GM18517 (cell line): ENCODE results near the gene MDP1.
"Not testable (repeated sequence)": the region's sequence is repeated elsewhere in the genome, so short reads cannot be mapped to it uniquely, and the experiment has no call there.

Experiments used
- ATAC-seq: cut with Tn5 transposase; IDR thresholded peaks from one replicate; pipeline ENCODE4 v1.9.1; 2021; ENCODE audit warnings: mild to moderate bottlenecking, moderate library complexity; ENCODE audit not compliant: unreplicated experiment

Gene MDP1

GRCh38 chr14:24251880-24252288 lies 36.0 kb upstream of the MDP1 start:
- ATAC-seq: no peak

- no peak for ATAC-seq
These were observed 34.5 kb upstream of the MDP1 start for GRCh38 chr14:24250354-24250753.

DNA sequence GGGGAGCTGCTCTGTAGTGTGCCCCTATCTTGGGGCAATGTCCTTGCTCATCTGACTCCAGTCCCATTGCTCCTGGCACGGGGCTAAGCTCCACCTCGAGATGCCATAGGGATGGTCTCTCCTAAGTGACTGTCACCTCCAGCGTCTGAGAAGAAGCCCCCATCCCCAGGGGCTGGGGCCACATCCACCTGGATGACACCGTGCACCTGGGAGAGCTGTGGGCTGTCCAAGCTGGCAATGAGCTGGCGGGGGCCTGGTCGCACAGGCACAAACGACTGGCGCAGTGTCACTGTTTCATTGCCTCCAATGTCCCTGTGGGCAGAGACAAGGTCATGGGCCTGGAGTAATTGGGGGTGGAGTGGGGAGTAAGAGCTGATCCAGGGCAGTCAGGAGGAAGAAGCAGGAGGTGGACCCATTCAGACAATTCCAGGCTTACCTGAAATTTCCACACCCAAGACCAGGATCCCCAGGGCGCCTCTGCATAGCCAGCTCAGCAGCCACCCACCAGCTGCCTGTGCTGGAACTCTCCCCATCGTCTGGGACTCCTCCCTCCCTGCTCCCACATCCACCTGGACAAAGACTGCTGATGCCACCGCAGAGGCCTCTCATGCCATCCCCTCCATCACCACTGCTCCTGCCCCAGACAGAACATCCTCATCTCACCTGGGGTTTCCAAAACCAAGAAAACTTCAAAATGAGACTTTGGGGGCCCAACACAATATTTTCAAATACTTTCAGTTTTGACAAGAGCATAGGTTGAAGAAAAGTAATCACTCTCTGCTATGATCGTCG lies 33.6 kb upstream of the MDP1 start:
- no peak for ATAC-seq

DNA sequence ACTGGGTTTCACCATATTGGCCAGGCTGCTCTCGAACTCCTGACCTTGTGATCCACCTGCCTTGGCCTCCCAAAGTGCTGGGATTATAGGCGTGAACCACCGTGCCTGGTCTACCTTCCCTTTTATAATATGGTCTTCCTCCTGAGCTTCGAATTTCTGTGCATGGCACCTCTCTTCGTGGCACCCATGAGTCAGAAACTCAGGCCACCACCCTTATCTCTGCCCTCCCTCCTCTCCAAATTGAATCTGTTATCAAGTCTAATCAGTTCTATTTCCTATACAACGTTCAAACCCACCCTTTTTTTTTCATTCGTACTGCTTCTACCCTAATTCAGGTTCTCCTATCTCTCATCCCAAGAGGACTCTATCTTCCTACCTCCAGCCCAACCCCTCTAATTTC lies 31.6 kb upstream of the MDP1 start:
- no peak for ATAC-seq

DNA sequence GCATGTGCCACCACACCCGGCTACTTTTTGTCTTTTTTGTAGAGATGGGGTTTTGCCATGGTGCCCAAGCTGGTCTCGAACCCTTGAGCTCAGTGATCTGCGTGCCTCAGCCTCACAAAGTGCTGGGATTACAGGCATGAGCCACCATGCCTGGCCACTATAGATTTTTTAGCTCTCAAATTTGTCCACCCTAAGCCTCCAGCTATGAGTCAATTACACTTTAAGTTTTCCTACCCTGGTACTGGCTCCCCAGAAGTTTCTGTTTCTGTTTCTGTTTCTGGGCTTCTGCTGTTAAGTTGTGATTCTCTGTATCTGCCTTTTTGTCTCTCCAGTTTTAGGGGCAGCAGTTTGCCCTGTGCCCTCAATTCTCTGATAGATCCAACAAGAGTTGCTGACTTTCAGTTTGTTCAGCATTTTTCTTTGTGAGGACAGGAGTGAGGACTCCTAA lies 30.9 kb upstream of the MDP1 start:
- no peak for ATAC-seq

- not testable (repeated sequence) for ATAC-seq
These were observed 29.5 kb upstream of the MDP1 start for GRCh38 chr14:24245350-24245749.

- no peak for ATAC-seq
These were observed 27.5 kb upstream of the MDP1 start for GRCh38 chr14:24243336-24243836.

DNA sequence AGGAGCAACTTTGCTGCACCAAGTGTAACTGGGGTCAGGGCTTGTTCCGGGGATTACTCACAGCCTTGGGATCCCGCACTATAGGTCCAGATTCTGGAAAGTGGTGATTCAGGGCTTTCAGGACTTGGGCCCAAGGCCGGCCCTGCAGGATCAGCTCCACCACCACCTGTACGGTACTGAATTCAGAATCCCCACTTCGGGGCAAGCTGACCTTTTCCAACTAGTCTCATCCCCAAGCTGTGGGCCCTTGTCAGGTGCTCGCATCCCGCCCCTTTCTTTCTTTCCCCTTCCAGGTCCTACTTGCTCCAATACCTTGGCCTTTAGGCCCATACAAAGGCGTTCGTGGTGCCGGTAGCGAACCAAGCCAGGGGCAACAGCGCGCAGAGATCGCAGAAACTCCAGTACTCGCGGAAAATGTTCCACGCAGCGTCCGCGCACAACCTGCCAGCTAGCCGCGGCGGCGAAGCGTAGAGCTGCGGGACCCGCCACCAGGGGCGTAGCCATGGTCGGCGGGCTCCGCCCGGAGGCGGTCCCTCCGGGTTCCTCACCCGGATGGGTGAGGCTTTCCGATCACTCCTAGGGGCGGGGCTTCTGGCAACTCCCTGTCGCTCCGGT lies 26.1 kb upstream of the MDP1 start:
- ATAC-seq: peak; percentile 63

DNA sequence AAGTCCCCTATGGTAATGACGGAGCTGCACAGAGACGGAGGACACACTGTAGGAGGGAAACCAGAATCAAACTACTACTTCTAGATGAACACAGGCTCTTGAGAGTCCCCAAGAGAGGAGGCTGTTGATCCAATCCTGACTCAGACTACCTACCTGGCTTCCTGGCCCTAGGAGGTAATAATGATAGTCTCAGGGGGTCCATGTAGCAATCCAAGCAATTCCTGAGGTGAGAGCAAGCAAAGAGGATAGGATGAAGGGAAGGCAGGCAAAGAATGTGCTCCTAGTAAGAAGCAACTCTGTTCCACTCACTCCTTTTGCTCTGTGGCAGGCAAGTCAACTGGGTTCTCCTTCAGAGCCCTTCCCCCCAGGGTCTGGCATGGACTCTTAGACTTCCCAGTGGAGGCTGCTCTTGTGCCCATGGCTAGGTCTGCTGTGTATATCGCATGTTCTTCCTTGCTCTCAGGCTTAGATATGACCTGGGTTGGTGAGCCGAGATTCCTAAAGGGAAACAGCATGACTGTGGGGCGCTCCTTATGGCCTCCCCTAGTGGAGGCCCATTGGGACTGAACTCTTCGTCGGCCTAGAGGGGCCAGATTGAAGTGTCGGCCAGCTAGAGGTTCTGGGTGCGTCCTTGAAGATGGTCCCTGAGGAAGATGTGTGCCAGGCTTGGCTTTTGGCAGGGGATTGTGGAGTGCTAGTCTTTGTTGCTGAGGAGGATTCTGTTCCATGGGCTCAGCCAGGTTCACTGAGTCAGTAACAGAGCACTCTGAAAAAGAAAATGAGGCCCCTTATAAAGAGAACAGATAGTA lies 24.4 kb upstream of the MDP1 start:
- ATAC-seq: no peak

DNA sequence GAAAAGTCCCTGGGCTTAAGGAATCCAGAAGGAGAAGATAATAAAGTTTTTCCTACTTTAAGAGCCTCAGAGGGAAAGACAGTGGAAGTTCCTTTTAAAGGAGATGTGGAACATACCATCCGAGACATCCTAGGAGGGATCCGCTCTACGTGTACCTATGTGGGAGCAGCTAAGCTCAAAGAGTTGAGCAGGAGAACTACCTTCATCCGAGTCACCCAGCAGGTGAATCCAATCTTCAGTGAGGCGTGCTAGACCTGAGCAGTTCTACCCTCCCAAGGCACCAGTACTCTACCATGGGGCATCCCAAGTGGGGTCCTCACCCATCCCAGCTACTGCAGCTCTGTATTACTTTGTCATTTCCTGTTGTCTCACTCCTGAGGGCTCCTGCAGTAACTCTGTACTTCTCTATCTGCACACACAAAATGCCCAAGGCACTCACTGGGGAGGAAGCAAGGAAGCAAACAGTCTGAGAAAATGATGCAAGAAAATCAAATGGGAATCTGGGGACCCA lies 22.7 kb upstream of the MDP1 start:
- no peak for ATAC-seq

GRCh38 chr14:24238123-24238522 lies 22.3 kb upstream of the MDP1 start:
- no peak for ATAC-seq

DNA sequence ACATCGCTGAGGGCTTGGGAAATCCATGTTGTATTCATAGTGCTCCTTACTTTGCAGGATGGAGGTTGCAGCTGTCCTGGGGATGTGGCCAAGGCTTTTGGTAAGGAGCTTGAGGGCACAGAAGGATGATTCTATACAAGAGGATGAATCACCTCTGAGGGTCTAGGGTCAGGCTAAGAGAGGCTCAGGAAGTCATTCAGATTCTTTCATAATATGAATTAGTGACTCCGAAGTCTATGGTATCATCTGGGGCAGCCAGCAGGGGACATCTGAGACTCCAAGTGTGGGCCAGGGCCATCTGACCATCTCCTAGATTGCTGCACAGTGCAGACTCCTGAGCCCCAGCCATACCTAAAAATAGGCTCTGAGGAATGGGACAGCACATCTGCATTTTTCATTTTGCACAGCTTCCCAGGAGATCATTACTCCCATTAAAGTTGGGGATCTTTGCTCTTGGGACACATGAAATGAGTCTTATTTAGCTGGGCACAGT lies 21.6 kb upstream of the MDP1 start:
- ATAC-seq: no peak

DNA sequence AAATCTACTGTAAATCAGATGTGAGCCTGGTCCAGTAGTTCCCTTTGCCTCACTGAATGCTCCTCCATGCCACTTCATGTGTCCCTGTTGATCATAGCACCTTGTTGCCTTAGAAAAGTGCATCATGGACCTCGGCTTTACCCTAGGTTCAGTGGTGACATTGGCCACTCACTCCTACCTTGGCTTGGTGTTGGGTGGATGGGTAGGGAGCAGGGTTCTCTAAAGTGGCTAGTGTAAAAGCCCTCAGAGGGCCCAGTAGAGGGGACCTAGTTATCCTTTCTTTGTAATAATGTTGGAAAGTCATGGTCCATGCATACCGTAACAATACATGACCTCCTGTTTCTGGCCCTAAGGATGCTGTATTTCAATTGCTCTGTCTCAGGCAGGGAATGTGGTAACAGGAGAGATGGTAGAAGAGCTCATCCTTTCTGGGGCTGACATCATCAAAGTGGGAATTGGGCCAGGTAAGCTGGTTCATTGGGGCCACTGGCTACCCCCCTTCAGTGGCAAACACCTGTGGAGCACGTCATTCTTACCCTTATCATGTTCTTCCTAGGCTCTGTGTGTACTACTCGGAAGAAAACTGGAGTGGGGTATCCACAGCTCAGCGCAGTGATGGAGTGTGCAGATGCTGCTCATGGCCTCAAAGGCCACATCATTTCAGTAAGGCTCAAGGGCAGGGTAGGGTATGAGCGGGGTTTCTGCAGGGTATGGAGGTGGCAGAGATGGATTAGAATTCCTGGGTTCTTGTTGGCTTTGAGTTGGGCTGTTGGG lies 21.0 kb upstream of the MDP1 start:
- ATAC-seq: no peak

DNA sequence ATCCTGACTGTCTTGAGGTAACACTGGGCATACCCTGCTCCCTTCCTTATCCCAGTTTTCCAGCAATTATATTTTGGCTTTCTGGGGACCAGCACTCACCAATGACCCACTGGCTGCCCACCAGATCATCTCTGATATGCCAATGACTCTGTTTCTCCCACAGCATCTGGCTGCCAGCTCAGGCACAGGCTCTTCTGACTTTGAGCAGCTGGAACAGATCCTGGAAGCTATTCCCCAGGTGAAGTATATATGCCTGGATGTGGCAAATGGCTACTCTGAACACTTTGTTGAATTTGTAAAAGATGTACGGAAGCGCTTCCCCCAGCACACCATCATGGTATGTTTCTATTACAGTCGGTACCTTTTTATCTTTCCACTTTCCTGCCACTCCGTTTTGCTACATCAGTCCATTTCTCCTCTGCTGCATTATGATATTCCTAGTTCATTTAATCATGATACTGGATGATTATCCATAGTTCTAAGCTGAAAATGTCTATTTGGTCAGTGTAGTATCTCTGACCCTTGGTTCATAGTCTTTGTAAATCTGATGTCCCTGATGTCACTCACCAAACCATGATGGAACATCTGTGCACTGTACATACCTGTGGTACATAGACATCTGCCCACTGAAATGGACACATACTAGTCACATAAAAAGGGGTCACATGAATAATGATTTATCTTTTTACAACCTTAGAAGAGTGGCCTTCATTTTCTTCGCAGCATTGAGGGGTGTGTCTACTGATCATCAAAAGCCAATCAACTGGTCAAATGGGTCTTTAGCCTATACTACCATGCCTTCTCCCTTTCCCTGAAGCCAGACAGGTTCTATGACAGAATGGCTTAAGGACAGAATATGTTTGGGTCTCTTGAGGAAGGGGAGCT lies 20.2 kb upstream of the MDP1 start:
- ATAC-seq: no peak

- ATAC-seq: no peak
These were observed 18.5 kb upstream of the MDP1 start for GRCh38 chr14:24234095-24235005.

DNA sequence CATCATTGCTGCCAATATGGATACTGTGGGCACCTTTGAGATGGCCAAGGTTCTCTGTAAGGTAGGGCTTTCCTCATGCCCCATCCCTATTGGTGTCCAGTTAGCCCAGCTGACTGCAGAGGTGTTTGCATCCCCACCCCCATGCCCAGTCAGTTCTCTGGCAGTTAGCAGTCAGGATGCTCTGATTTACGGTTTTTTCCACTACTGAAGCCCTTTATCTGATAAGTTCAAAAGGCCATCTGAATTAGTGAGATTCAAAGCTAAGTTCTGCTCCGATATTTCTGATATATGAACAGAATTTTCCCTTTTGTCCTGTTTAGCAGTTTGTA lies 17.6 kb upstream of the MDP1 start:
- ATAC-seq: no peak

DNA sequence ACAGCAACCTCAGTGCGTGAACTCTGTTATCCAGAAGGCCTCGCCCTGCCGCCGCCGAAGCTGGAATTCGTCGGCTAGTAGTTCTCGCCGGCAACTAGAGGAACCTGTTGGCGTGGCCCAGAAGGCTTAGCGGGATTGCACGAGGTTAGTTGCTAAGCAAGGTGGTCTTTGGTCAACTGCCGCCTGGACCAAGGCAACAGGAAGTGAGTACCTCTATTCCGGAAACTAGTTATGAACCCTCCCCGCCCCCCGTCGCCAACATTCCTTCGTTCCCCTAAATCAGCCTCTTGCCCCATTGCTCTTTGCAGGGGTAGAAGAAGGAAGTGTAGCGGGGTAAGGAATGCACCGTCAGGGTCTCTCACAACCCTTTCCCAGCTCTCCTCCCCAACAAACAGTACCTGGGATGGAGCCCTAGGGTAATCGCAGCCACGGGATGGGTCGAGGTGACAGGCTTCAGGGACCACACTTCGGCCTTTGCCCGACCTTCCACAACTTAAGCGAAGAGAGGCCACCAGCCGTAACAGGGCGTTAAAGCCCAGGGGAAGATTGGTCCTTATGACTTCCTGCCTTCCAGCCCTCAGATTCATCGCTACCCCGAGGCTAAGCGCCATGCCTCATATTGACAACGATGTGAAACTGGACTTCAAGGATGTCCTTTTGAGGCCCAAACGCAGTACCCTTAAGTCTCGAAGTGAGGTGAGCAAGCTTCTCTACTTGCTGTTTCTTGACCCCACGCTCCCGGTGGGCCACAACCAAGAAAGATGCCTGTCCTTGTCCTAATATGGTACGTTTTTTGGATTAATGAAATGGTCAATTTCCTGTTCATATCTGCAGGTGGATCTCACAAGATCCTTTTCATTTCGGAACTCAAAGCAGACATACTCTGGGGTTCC lies 17.0 kb upstream of the MDP1 start, which contains the start of gene GMPR2:
Gene GMPR2, plus strand, starts transcription at position 285 of the 893 bp plus-strand sequence. Its CDS starts 325 bp downstream, at position 610.
- peak; percentile 53 for ATAC-seq
